ENCODE data around the gene PRKCA. TPM values are rescaled to one million over a fixed set of nuclear protein-coding genes. Genes with fewer than 3 reads are reported as not detected.
"Not testable (repeated sequence)": the region's sequence is repeated elsewhere in the genome, so short reads cannot be mapped to it uniquely, and the experiment has no call there.

Gene PRKCA
- total RNA-seq, 1 donor from 2014 or later = 6.7 TPM

DNA sequence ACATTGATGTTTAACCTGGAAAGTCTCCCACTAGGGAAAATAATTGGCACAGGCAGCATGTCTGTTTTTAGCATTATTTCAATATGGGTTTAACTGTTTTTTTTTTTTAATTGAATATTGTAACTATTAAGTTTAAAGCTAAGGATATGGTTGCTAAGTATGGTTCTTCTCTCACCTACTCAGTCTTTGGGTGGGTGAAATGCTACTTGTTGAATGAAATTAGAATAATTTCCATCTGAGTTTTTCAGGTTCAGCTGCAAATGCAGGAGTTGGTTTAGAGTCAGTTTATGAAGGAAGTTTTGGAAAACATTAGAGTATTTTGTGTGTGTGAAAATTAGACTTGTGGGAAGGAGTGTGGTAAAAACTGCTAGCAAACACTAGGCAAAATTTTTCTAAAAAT, 93.5 kb downstream of the PRKCA start:
- no peak overlapping the region for H3K4me3 ChIP-seq (ENCODE audit: low read depth, low read length)
- TF ChIP-seq, protein P1, sequence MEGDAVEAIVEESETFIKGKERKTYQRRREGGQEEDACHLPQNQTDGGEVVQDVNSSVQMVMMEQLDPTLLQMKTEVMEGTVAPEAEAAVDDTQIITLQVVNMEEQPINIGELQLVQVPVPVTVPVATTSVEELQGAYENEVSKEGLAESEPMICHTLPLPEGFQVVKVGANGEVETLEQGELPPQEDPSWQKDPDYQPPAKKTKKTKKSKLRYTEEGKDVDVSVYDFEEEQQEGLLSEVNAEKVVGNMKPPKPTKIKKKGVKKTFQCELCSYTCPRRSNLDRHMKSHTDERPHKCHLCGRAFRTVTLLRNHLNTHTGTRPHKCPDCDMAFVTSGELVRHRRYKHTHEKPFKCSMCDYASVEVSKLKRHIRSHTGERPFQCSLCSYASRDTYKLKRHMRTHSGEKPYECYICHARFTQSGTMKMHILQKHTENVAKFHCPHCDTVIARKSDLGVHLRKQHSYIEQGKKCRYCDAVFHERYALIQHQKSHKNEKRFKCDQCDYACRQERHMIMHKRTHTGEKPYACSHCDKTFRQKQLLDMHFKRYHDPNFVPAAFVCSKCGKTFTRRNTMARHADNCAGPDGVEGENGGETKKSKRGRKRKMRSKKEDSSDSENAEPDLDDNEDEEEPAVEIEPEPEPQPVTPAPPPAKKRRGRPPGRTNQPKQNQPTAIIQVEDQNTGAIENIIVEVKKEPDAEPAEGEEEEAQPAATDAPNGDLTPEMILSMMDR (conservative IDR thresholded peaks at IDR 0.05; ENCODE audit: low read depth, low read length) = no peak
- DNase-seq (ENCODE audit: low read depth) = no peak

- DNase-seq (ENCODE audit: low read depth) = no peak
- H3K4me3 ChIP-seq (ENCODE audit: low read depth, low read length) = no peak overlapping the region
- TF ChIP-seq, protein P1 (conservative IDR thresholded peaks at IDR 0.05; ENCODE audit: low read depth, low read length) = no peak
These were observed 95.1 kb downstream of the PRKCA start for GRCh38 chr17:66397486-66397885.

DNA sequence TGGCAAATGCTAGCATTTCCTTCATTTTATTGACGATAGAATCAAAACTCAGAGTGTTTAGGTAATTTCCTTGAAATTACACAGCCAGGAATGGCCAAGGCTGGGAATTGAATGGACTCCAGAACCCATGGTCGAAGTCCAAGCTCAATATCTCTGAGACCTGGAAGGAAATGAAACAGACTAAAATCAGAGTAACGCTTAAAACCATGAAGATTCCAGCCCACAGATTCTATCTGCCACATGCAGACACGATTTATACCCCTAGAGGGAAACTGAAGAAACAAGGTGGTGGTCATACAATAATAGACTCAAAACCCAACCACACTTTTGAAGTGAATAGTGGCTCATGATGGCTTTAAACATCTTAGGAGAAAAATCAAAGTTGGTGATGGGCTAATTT, 95.6 kb downstream of the PRKCA start:
- no peak overlapping the region for H3K4me3 ChIP-seq (ENCODE audit: low read depth, low read length)
- TF ChIP-seq, protein P1 (conservative IDR thresholded peaks at IDR 0.05; ENCODE audit: low read depth, low read length) = no peak
- DNase-seq (ENCODE audit: low read depth) = no peak

DNA sequence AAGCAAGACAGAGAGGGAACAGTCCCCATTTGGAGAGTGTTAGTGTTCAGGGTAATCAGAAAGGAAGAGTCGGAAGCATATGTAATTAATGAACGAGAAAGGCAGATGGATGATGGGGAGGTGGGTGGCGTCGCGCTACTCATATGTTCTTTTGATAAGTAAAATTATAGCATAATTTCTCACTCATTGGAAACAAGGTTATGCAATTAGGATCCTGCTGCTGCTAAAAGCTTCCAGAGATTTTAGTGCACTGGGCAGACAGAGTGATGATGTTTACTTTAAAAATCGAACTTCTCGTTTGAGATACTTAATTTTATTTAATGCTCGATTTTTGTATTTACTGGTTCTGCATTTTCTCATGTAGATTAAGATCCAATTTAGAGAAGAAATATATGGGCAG, 96.2 kb downstream of the PRKCA start:
- no peak for DNase-seq (ENCODE audit: low read depth)
- H3K4me3 ChIP-seq (ENCODE audit: low read depth, low read length) = no peak overlapping the region
- TF ChIP-seq, protein P1 (conservative IDR thresholded peaks at IDR 0.05; ENCODE audit: low read depth, low read length) = no peak

DNA sequence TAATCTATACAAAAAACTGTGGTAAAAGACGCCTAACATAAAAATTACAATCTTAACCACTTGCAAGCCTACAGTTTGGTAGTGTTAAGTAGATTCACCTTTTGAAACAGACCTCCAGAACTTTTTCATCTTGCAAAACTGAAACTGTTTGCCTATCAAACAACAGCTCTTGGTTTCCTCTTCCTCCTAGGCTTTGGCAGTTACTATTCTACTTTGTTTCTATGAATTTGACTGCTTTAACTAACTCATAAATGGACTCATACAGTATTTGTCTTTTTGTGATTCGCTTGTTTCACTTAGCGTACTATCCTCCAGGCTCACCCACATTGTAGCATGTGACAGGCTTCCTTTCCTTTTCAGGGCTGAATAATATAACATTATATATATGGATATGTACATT, 97.0 kb downstream of the PRKCA start:
- no peak for DNase-seq (ENCODE audit: low read depth)
- TF ChIP-seq, protein P1 (conservative IDR thresholded peaks at IDR 0.05; ENCODE audit: low read depth, low read length) = no peak
- no peak overlapping the region for H3K4me3 ChIP-seq (ENCODE audit: low read depth, low read length)

DNA sequence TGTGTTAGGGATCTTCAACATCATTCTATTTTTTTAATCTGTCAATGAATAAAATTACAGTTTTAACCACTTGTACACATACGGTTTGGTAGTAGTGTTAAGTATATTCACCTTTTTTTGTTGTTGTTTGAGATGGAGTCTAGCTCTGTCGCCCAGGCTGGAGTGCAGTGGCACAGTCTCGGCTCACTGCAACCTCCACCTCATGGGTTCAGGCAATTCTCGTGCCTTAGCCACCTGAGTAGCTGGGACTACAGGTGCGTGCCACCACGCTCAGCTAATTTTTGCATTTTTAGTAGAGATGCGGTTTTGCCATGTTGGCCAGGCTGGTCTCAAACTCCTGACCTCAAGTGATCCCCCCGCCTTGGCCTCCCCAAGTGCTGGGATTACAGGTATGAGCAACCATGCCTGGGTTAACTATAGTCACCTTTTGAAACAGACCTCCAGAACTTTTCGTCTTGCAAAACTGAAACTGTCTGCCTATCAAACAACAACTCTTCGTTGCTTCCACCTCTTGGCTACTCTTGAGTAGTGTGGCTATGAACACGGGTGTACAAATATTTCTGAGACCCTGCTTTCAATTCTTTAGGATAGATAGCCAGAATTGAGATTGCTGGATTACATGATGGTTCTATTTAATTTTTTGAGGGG, 97.8 kb downstream of the PRKCA start:
- not testable (repeated sequence) for DNase-seq (ENCODE audit: low read depth)

GRCh38 chr17:66400698-66401097, 98.3 kb downstream of the PRKCA start:
- TF ChIP-seq, protein P1 (conservative IDR thresholded peaks at IDR 0.05; ENCODE audit: low read depth, low read length) = no peak
- DNase-seq (ENCODE audit: low read depth) = no peak
- H3K4me3 ChIP-seq (ENCODE audit: low read depth, low read length) = no peak overlapping the region

More for the DNA sequence above, 97.8 kb downstream of the PRKCA start:
- H3K4me3 ChIP-seq (ENCODE audit: low read depth, low read length) = not testable (repeated sequence)
